Measurements from ENCODE around the gene ZMYND8.

Gene ZMYND8

DNA sequence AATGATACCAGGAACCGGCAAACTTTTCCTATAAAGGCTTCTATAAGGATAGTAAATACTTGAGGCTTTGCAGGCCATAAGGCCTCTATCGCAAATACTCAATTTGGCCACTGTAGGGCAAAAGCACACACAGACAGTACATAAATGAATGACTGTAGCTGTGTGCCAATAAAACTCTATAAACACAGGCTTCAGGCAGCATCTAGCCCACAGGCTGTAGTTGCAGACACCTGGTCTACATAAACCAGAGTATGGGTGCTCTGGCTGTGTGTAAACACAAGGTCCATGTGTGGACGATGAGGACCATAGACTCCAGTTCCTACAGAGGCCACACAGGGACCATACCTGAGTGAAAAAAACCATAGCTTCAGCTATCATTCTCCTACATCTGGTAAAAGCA is 52.2 kb downstream of the ZMYND8 start:
- TF ChIP-seq, protein P1, sequence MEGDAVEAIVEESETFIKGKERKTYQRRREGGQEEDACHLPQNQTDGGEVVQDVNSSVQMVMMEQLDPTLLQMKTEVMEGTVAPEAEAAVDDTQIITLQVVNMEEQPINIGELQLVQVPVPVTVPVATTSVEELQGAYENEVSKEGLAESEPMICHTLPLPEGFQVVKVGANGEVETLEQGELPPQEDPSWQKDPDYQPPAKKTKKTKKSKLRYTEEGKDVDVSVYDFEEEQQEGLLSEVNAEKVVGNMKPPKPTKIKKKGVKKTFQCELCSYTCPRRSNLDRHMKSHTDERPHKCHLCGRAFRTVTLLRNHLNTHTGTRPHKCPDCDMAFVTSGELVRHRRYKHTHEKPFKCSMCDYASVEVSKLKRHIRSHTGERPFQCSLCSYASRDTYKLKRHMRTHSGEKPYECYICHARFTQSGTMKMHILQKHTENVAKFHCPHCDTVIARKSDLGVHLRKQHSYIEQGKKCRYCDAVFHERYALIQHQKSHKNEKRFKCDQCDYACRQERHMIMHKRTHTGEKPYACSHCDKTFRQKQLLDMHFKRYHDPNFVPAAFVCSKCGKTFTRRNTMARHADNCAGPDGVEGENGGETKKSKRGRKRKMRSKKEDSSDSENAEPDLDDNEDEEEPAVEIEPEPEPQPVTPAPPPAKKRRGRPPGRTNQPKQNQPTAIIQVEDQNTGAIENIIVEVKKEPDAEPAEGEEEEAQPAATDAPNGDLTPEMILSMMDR (IDR thresholded peaks at IDR 0.05; ENCODE audit: insufficient read depth, low read depth, low read length, missing control alignments) = no peak
- no peak overlapping the region for H3K4me3 ChIP-seq (ENCODE audit: low read length)
- no peak for DNase-seq (ENCODE audit: low read depth)

DNA sequence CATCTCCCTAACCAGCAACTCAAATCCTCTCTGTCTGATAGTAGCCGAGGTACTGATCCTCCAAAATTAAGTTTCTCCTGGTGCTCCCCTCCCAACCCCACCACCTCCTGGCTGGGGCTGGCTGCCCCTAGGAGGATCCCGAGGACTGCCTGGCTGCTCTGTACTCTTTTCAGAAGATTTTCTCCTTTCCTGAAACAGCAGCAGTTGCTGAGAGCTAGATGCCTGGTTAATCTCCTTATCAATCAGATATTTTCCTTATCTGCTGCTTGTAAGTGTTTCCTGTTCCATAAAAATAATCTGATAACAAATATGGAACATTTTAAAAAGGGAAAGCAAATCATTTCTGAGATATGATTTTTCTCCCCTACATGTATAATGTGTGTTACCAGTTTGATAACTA is 52.8 kb downstream of the ZMYND8 start:
- no peak overlapping the region for H3K4me3 ChIP-seq (ENCODE audit: low read length)
- TF ChIP-seq, protein P1 (IDR thresholded peaks at IDR 0.05; ENCODE audit: insufficient read depth, low read depth, low read length, missing control alignments) = no peak
- no peak for DNase-seq (ENCODE audit: low read depth)

DNA sequence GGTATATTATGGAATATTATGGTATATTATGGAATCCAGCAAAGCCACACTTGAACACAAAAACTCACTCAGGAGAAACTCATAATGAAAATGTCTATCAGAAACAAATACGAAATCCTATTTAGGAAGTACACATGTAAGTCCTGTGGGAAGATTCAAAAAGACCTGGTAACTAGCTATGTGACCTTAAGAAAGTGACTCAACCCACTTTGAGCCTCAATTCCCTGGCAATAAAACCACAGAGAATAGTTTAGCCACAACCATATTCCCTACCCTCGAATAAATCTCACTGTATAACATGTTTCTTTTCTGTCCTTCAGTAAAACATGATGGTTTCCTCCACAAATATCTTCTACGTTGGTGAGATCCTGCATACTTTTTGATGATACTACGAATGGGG is 56.4 kb downstream of the ZMYND8 start:
- no peak for DNase-seq (ENCODE audit: low read depth)
- no peak overlapping the region for H3K4me3 ChIP-seq (ENCODE audit: low read length)
- TF ChIP-seq, protein P1 (IDR thresholded peaks at IDR 0.05; ENCODE audit: insufficient read depth, low read depth, low read length, missing control alignments) = no peak

DNA sequence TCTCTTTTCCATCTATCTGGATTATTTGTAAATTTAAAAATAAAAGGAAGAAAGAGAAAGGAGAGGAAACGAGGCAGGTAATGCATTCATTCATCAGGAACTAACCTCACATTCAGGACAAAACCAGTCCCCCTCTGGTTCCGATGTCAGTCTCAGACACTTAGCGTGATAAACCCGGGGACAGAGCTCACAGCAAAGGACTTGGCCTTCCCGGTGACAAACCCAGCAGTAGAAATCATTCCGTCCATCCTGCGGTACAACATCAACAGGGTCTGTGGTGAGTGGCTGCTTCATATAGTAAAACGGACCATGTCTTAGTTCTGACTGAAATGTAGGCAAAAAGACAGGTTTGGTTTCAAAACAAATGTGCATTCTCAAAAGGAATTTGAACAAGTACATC is 57.9 kb downstream of the ZMYND8 start:
- TF ChIP-seq, protein P1 (IDR thresholded peaks at IDR 0.05; ENCODE audit: insufficient read depth, low read depth, low read length, missing control alignments) = no peak
- DNase-seq (ENCODE audit: low read depth) = no peak
- no peak overlapping the region for H3K4me3 ChIP-seq (ENCODE audit: low read length)

DNA sequence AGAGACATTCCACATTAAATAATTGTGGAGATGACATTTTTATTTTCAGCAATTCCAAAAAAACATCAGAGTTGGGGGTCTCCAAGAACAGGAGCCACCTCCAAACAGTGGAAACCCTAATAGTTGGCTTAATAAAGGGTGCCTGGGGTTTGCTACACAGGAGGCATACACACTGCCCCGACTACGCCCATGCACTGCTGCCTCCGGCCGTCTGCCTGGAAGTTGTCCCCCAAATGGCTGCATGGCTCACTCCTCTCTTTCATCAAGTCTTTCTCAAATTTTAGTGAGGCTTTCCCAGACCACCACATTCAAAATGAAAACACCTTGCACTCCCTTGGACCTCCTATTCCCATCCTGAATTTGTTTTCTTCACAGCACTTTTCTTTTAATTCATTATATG is 58.8 kb downstream of the ZMYND8 start:
- DNase-seq (ENCODE audit: low read depth) = no peak
- TF ChIP-seq, protein P1 (IDR thresholded peaks at IDR 0.05; ENCODE audit: insufficient read depth, low read depth, low read length, missing control alignments) = no peak

DNA sequence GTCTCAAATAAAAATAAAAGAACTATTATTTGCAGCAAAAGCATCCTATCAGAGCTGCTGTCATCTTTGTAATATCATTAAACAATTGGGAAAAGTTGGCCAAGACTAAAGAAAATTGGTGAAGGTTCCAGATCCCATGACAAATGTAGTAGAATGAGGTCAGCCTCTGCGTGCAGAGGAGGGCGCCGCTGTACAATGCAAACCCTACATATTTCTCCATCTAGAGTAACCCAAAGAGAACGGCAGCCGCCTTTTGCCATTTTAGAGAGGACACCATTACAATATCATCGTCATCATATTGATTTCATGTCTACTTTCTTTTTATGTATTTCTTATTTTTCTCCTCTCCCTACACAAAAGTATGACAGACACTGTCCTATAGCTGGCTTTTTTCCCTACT is 59.5 kb downstream of the ZMYND8 start:
- H3K4me3 ChIP-seq (ENCODE audit: low read length) = no peak overlapping the region
- DNase-seq (ENCODE audit: low read depth) = no peak
- TF ChIP-seq, protein P1 (IDR thresholded peaks at IDR 0.05; ENCODE audit: insufficient read depth, low read depth, low read length, missing control alignments) = no peak

More for the DNA sequence above, 58.8 kb downstream of the ZMYND8 start:
- no peak overlapping the region for H3K4me3 ChIP-seq (ENCODE audit: low read length)

DNA sequence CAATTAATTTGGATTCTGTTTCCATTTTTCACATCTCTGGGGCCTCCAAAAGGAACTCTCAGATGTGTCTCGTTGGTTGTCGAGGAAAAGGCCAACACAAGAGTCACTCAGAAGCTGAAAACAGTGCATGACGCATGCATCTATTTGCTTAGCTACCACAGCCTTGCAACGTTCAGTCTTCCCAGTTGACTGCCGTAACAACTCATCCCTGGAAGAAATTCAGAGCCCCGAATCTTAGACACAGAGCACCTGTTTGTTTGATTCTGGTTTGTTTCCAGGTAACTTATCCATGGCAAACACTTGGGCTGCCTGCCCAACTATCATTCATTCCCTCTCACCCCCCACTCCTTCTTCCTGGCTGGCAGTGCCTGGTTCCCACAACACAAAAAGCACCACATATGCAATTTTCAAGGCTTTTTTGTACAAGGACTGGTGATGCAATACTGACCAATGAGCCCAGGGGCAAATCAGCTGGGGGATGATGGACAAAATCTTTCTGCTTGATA is 60.5 kb downstream of the ZMYND8 start:
- TF ChIP-seq, protein P1 (IDR thresholded peaks at IDR 0.05; ENCODE audit: insufficient read depth, low read depth, low read length, missing control alignments) = no peak
- DNase-seq (ENCODE audit: low read depth) = peak; percentile 87
- no peak overlapping the region for H3K4me3 ChIP-seq (ENCODE audit: low read length)

Measured in epithelial cell of esophagus (primary cell).